Esophagus squamous epithelium (tissue), 5 donors: ENCODE measurements around the gene RBM5. TPM values are rescaled to one million over a fixed set of nuclear protein-coding genes. Genes with fewer than 3 reads are reported as not detected.

Source experiments
- DNase-seq: peaks from one replicate; lab custom pipeline; 2025; lab: John Stamatoyannopoulos, UW
- H3K27ac ChIP-seq, 4 donors: fragments of 200-600 bp; sonication (generic); one replicate each; pipeline ENCODE4 v1.5.1; 2016 to 2019; ENCODE audit warnings: mild to moderate bottlenecking in 1 of 4
- H3K27me3 ChIP-seq, 4 donors: fragments of 200-600 bp; sonication (generic); 1 replicate in 3 of 4; 2 replicates in 1 of 4; pipeline versions ENCODE4 v1.5.1 to v1.6.0; 2017 to 2021; ENCODE audit warnings: antibody characterized with exemption in 1 of 4
- H3K36me3 ChIP-seq, 3 donors: fragments of 200-600 bp; sonication (generic); one replicate each; pipeline ENCODE4 v1.5.1; 2016 to 2019
- H3K4me1 ChIP-seq, 3 donors: fragments of 200-600 bp; sonication (generic); one replicate each; pipeline ENCODE4 v1.5.1; 2017 to 2019
- H3K4me3 ChIP-seq, 4 donors: fragments of 200-600 bp; sonication (generic); 1 replicate in 3 of 4; 2 replicates in 1 of 4; pipeline ENCODE4 v1.5.1; 2016 to 2019; ENCODE audit warnings: mild to moderate bottlenecking in 2 of 4, moderate library complexity in 1 of 4
- H3K9me3 ChIP-seq, 3 donors: fragments of 200-600 bp; sonication (generic); one replicate each; pipeline ENCODE4 v1.5.1; 2016 to 2019
- CTCF ChIP-seq, 6 experiments: fragments of 450-650 bp in 4 of 6; fragments of 200-600 bp in 2 of 6; sonication (generic) in 2 of 6; IDR thresholded peaks; one replicate each; pipeline ENCODE4 v1.5.1; 2016 to 2019; ENCODE audit warnings: antibody characterized with exemption in 6 of 6, mild to moderate bottlenecking in 4 of 6, moderate library complexity in 4 of 6
- POLR2A ChIP-seq, 4 donors: fragments of 450-650 bp; IDR thresholded peaks; one replicate each; pipeline ENCODE4 v1.6.1; 2017; ENCODE audit warnings: antibody characterized with exemption in 4 of 4, mild to moderate bottlenecking in 4 of 4, moderate library complexity in 3 of 4
- WGBS, 2 donors: methylation state at CpG; one replicate each; pipeline ENCODE4 v1.1.5; 2018; 5-methylcytosine and 5-hydroxymethylcytosine counted together
- intact Hi-C: fragments of 100-400 bp; cut with DNase I; formaldehyde crosslinking; loops from one replicate; pipeline ENCODE4 v1.15.0; 2022
- total RNA-seq, 4 donors: library from RNA; depleted of rRNA; stranded (reverse); fragments of >200 nt; gene quantifications; one replicate each; pipeline ENCODE4 v1.1.0, GENCODE V29; 2016
- donor health status: DM: yes; HTN: yes; CAD: no.

RBM5 gene
- total RNA-seq, 4 donors from 2014 or later: 60.1 to 197 (median 107) TPM

GRCh38 chr3:50124052-50124799 lies 35.5 kb downstream of the RBM5 start:
- 30 to 38% methylated on average over 2 to 7 of the region's 15 CpGs for WGBS, 2 donors
- intact Hi-C loops: no loop called here
- DNase-seq: no peak
- Histone ChIP-seq H3K27ac (peak overlapping the region in 3 of 4 donors; percentile 28 to 40 (median 29)), H3K4me1 (peaks cover 29 to 61% (median 35%) of the 10 kb centered on the region in 3 donors), H3K27me3 (no peaks in the 10 kb centered on the region), H3K4me3 (no peak overlapping the region), H3K9me3 (no peaks in the 10 kb centered on the region), H3K36me3 (peaks cover 5 to 19% (median 14%) of the 10 kb centered on the region in 3 donors)
- TF ChIP-seq CTCF (IDR thresholded peaks at IDR 0.05) (no peak), POLR2A (IDR thresholded peaks at IDR 0.05) (no peak)

GRCh38 chr3:50124800-50125178 lies 36.1 kb downstream of the RBM5 start:
- intact Hi-C loops: no loop called here
- WGBS, 2 donors: 60% methylated on average over 2 of the region's 12 CpGs; no CpG with 5 or more reads in 1 of the 2 donors
- TF ChIP-seq POLR2A (IDR thresholded peaks at IDR 0.05) (no peak), CTCF (IDR thresholded peaks at IDR 0.05) (no peak)
- no peak overlapping the region for H3K4me3 ChIP-seq
- H3K36me3 ChIP-seq: peaks cover 5 to 14% (median 9%) of the 10 kb centered on the region in 3 donors
- H3K4me1 ChIP-seq: peaks cover 29 to 61% (median 35%) of the 10 kb centered on the region in 3 donors
- no peaks in the 10 kb centered on the region for H3K27me3 ChIP-seq
- H3K9me3 ChIP-seq: no peaks in the 10 kb centered on the region
- DNase-seq: no peak
- no peak overlapping the region for H3K27ac ChIP-seq

- intact Hi-C loops: no loop called here
- 75 to 80% methylated on average over 3 to 6 of the region's 9 CpGs for WGBS, 2 donors
- no peak for DNase-seq
Measured at GRCh38 chr3:50125541-50126286, 37.0 kb downstream of the RBM5 start.

GRCh38 chr3:50126287-50127211 lies 37.8 kb downstream of the RBM5 start:
- Histone ChIP-seq H3K36me3 (no peaks in the 10 kb centered on the region), H3K9me3 (no peaks in the 10 kb centered on the region), H3K4me1 (peaks cover 29 to 58% (median 35%) of the 10 kb centered on the region in 3 donors), H3K4me3 (no peak overlapping the region), H3K27ac (no peak overlapping the region), H3K27me3 (no peaks in the 10 kb centered on the region)
- no peak for DNase-seq
- 53 to 68% methylated on average over 10 to 11 of the region's 16 CpGs for WGBS, 2 donors
- TF ChIP-seq CTCF (IDR thresholded peaks at IDR 0.05): no peak
- TF ChIP-seq POLR2A (IDR thresholded peaks at IDR 0.05): no peak
- intact Hi-C loops: no loop called here

More at GRCh38 chr3:50125541-50126286, 37.0 kb downstream of the RBM5 start:
- H3K27ac ChIP-seq: no peak overlapping the region
- no peak overlapping the region for H3K4me3 ChIP-seq
- H3K27me3 ChIP-seq: no peaks in the 10 kb centered on the region
- peaks cover 29 to 61% (median 35%) of the 10 kb centered on the region in 3 donors for H3K4me1 ChIP-seq
- H3K9me3 ChIP-seq: no peaks in the 10 kb centered on the region
- H3K36me3 ChIP-seq: peaks cover 0 to 4% (median under 1%) of the 10 kb centered on the region in 3 donors
- TF ChIP-seq CTCF (IDR thresholded peaks at IDR 0.05): no peak
- no peak for TF ChIP-seq POLR2A (IDR thresholded peaks at IDR 0.05)
